Right lobe of liver (tissue), 4 donors: ENCODE data around the gene ZBTB4.

Experiments used
- POLR2A ChIP-seq: fragments of 450-650 bp; IDR thresholded peaks from one replicate; pipeline ENCODE4 v1.6.1; 2017; ENCODE audit warnings: antibody characterized with exemption, mild to moderate bottlenecking
- TF ChIP-seq, protein P1 (sequence below), 4 donors: fragments of 200-600 bp in 3 of 4; fragments of 450-650 bp in 1 of 4; IDR thresholded peaks; one replicate each; pipeline versions ENCODE4 v1.5.1 to v1.8.0; 2016 to 2022; ENCODE audit warnings: antibody characterized with exemption in 4 of 4, mild to moderate bottlenecking in 2 of 4
- donor health status: DM: no; HTN: no; CAD: no.
- donor health status: DM: no; HTN: no; CAD: no.
- donor health status: DM: no; HTN: yes; CAD: no.

DNA sequence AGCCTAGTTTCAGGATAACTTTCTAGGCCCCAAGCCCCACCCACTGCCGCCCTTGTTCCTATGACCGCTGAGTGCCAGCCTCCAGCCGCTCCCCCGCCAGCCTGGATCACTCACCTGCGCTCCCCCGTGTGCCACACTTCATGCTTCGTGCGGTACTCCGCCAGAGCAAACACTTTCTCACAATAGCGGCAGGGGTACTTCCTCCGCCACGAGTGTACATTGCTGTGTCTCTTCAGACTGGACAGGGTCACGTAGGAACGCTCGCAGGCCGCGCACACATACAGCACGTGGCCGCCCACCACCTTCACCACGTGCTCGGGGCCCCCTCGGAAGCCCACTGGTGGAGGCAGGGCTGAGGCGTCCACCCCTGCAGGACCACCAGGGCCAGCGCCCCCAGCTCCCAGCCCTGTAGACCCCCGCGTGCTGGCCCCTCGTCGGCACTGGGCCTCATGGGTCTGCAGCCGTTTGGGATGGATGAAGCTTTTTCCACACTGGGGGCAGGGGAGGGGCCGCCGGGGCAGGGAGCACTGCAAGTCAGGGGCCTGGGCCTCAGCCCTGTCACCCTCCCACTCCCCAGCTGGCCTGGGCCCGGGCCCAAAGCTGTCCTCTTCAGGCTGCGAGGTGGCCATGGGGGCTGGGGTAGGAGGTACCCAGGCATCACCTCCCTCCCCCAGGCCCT, 13.7 kb downstream of the ZBTB4 start:
- TF ChIP-seq, protein P1, sequence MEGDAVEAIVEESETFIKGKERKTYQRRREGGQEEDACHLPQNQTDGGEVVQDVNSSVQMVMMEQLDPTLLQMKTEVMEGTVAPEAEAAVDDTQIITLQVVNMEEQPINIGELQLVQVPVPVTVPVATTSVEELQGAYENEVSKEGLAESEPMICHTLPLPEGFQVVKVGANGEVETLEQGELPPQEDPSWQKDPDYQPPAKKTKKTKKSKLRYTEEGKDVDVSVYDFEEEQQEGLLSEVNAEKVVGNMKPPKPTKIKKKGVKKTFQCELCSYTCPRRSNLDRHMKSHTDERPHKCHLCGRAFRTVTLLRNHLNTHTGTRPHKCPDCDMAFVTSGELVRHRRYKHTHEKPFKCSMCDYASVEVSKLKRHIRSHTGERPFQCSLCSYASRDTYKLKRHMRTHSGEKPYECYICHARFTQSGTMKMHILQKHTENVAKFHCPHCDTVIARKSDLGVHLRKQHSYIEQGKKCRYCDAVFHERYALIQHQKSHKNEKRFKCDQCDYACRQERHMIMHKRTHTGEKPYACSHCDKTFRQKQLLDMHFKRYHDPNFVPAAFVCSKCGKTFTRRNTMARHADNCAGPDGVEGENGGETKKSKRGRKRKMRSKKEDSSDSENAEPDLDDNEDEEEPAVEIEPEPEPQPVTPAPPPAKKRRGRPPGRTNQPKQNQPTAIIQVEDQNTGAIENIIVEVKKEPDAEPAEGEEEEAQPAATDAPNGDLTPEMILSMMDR (IDR thresholded peaks at IDR 0.05) = no peak
- TF ChIP-seq POLR2A = no peak
